ENCODE data around the gene ERCC8. TPM values are rescaled to one million over a fixed set of nuclear protein-coding genes. Genes with fewer than 3 reads are reported as not detected.

The ERCC8 gene
- total and polyA plus RNA-seq, 10 of the 15 experiments (the other 5 are each of a cell fraction or from before 2014, with no cell fraction given): 10.4 to 31.2 (median 16.4) TPM

DNA sequence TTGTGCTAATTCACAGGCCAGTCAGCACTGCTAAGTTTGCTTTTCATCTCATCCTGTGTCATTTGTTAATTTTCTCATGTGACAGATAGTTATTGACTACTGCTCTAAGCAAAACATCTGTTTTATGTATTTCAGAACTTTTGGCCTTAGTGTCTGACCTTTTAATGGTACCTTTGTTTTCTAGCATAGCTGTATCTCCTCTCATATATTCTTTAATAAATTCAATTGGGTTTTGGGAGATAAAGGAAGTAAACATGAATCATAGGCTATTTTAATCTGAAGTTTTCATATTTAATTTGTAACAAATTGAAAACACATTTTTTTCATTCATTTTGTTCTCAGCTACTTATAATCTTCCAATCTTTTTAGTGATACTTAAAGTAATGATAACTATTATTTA lies 13.2 kb upstream of the ERCC8 start:
- Histone ChIP-seq H3K4me2 (ENCODE audit: control insufficient read depth, insufficient read depth) (no peak overlapping the region), H3K4me3 (no peak overlapping the region), H3K36me3 (ENCODE audit: control insufficient read depth in 2 of 2, insufficient read depth in 2 of 2, low read length in 1 of 2) (no peaks in the 10 kb centered on the region), H3K9me3 (replicated peaks; ENCODE audit: control insufficient read depth, insufficient read depth, low read length) (no peaks in the 10 kb centered on the region), H3K27ac (ENCODE audit: control insufficient read depth, insufficient read depth) (no peak overlapping the region), H3K4me1 (ENCODE audit: control insufficient read depth, insufficient read depth, low read length) (no peaks in the 10 kb centered on the region; the same call in 1 of the 2 replicates), H3K79me2 (ENCODE audit: control insufficient read depth, insufficient read depth, low read length) (no peaks in the 10 kb centered on the region; the same call in 1 of the 2 replicates), H3K9ac (ENCODE audit: control insufficient read depth, insufficient read depth, low read length) (no peak overlapping the region), H4K20me1 (ENCODE audit: control insufficient read depth, insufficient read depth) (no peaks in the 10 kb centered on the region), H2AFZ (ENCODE audit: control insufficient read depth, low read depth, low read length) (no peak overlapping the region), H3K27me3 (replicated peaks in 1 of 2; ENCODE audit: control insufficient read depth in 2 of 2, insufficient read depth in 2 of 2, low read length in 1 of 2) (no peaks in the 10 kb centered on the region)
- FAIRE-seq: no peak
- POLR2A ChIA-PET: no interaction called here
- BruUV-seq (replicated peaks): no TSS peak
- SMC1A ChIA-PET (ENCODE audit: uncharacterized antibody, unreplicated experiment): interaction anchor here (1.5 to 2.2 kb wide), 4 partner anchors 12 to 700 kb away, joined by 3 to 10 read pairs (median 7); no protein-coding TSS in a partner anchor
- RAD21 ChIA-PET (ENCODE audit: unreplicated experiment): interaction anchor here (2.4 to 3.1 kb wide), 2 partner anchors 12 to 279 kb away, joined by 6 to 18 read pairs; no protein-coding TSS in a partner anchor
- no peak; the same call in 2 of the 3 replicates for ATAC-seq
- TF ChIP-seq ZSCAN29 (IDR thresholded peaks at IDR 0.05) (no peak), TARDBP (IDR thresholded peaks at IDR 0.05; ENCODE audit: borderline replicate concordance) (no peak), EZH2 (IDR thresholded peaks at IDR 0.05; ENCODE audit: borderline replicate concordance, control insufficient read depth, low read depth, low read length) (no peak)
- DNase-seq (ENCODE audit: low read depth, low spot score): no peak
- CTCF ChIA-PET: interaction anchor here (0.7 to 3.2 kb wide), 9 partner anchors 12 to 1190 kb away, joined by 3 to 21 read pairs (median 4); partner anchors contain the start of genes ERCC8 and NDUFAF2
- intact Hi-C loops (cut with micrococcal nuclease; ENCODE audit: unreplicated experiment) (loop anchor here (2.0 kb wide), 2 partner anchors 279 to 977 kb away; no protein-coding TSS in a partner anchor), in situ Hi-C loops (cut with MboI) (loop anchor here (10.0 kb wide), 1 partner anchor 697 kb away; no protein-coding TSS in a partner anchor)

DNA sequence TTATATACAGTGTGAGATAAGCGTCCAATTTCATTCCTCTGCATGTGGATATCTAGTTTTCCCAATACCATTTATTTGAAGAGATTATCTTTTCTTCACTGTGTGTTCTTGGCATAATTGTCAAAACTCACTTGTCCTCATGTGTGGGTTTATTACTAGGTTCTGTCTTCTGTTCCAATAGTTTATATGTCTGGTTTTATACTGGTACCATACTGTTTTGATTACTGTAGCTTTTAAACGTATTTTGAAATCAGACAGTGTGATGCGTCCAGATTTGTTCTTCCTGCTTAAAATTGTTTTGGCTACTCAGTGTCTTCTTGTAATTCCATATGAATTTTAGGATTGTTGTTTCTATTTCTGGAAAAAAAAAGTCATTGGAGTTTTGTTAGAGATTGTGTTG lies 10.4 kb upstream of the ERCC8 start:
- ATAC-seq (no peak), DNase-seq (ENCODE audit: low read depth, low spot score) (no peak), FAIRE-seq (no peak)
- ChIA-PET SMC1A (ENCODE audit: uncharacterized antibody, unreplicated experiment) (no interaction called here), CTCF (no interaction called here), RAD21 (ENCODE audit: unreplicated experiment) (no interaction called here), POLR2A (no interaction called here)
- H3K79me2 ChIP-seq (ENCODE audit: control insufficient read depth, insufficient read depth, low read length): peaks cover 2% of the 10 kb centered on the region
- no peak overlapping the region for H3K4me2 ChIP-seq (ENCODE audit: control insufficient read depth, insufficient read depth)
- no peak overlapping the region for H3K27ac ChIP-seq (ENCODE audit: control insufficient read depth, insufficient read depth)
- H3K9me3 ChIP-seq (replicated peaks; ENCODE audit: control insufficient read depth, insufficient read depth, low read length): no peaks in the 10 kb centered on the region
- no peaks in the 10 kb centered on the region; the same call in 1 of the 2 replicates for H3K4me1 ChIP-seq (ENCODE audit: control insufficient read depth, insufficient read depth, low read length)
- no peak overlapping the region for H3K4me3 ChIP-seq
- no peak overlapping the region for H3K9ac ChIP-seq (ENCODE audit: control insufficient read depth, insufficient read depth, low read length)
- H4K20me1 ChIP-seq (ENCODE audit: control insufficient read depth, insufficient read depth): no peaks in the 10 kb centered on the region
- in situ Hi-C loops (cut with MboI): loop anchor here (10.0 kb wide), 1 partner anchor 700 kb away; no protein-coding TSS in a partner anchor
- no peaks in the 10 kb centered on the region for H3K36me3 ChIP-seq (ENCODE audit: control insufficient read depth in 2 of 2, insufficient read depth in 2 of 2, low read length in 1 of 2)
- no peaks in the 10 kb centered on the region for H3K27me3 ChIP-seq (replicated peaks in 1 of 2; ENCODE audit: control insufficient read depth in 2 of 2, insufficient read depth in 2 of 2, low read length in 1 of 2)
- intact Hi-C loops (cut with micrococcal nuclease; ENCODE audit: unreplicated experiment): no loop called here
- H2AFZ ChIP-seq (ENCODE audit: control insufficient read depth, low read depth, low read length): no peak overlapping the region
- WGBS (ENCODE audit: insufficient coverage, insufficient replicate concordance, low lambda C conversion rate, missing lambda C conversion rate): 97% methylated on average over 3 of the region's 3 CpGs
- BruUV-seq (replicated peaks): no TSS peak
- no peak for TF ChIP-seq BCL3 (IDR thresholded peaks at IDR 0.05; ENCODE audit: borderline replicate concordance, insufficient read depth, low read depth, low read length, poor library complexity, severe bottlenecking)
- TF ChIP-seq KDM1A (IDR thresholded peaks at IDR 0.05; ENCODE audit: borderline replicate concordance): no peak
- no peak for TF ChIP-seq CEBPZ (IDR thresholded peaks at IDR 0.05; ENCODE audit: low read depth, low read length)
- no peak for TF ChIP-seq MEF2B (IDR thresholded peaks at IDR 0.05; ENCODE audit: partially characterized antibody, poor library complexity, severe bottlenecking)
- TF ChIP-seq NKRF (conservative IDR thresholded peaks at IDR 0.05): no peak
- no peak for TF ChIP-seq EZH2 (IDR thresholded peaks at IDR 0.05; ENCODE audit: borderline replicate concordance, control insufficient read depth, low read depth, low read length)
